ENCODE results near the gene JMJD8. TPM values are rescaled to one million over a fixed set of nuclear protein-coding genes. Genes with fewer than 3 reads are reported as not detected.

Gene JMJD8
- total and polyA plus RNA-seq, 9 of the 15 experiments (the other 6 are each of a cell fraction or from before 2014, with no cell fraction given): 1.2 to 50.6 (median 29.3) TPM

DNA sequence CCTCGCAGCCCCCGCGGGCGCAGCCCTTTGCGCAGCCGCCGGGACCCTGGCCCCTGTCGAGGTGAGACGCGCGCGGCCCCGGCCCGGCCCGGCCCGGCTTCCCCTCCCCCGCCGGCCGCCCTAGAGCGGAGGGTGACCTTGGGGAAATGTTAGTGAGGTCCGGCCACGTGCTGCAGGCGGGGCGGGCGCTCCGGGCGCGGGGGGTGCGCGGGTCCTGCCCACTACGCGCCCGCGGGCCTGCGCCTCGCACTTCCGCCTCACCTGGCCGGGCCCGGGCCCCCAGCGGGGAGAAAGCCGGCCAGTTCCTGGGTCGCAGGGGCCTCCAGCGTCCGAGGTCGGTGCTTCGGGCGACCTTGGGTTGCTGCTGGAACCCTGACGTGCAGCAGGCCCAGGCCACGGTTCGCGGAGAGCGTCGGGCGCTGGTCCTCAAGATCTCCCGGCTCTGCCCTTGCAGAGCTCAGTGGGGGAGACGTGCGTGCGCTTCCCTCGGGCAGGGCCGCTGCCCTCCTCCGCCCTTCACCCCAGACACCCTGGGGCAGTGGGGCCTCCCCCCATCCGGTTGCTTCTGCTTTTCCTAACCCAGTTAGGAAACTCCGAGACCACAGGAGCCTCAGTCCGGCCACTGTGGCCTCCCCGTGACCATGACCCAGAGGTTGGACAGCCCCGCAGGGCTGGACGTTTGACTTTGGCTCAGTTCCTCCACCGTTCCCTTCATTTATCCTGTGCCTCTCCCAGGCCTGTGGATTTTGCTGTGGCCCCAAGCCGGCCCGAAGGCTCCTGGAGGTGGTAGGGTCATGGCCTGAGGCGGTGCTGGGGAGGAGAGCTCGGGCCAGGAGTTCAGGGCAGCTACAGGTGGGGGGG, 41.7 kb downstream of the JMJD8 start (continued):
- TF ChIP-seq, protein P1, sequence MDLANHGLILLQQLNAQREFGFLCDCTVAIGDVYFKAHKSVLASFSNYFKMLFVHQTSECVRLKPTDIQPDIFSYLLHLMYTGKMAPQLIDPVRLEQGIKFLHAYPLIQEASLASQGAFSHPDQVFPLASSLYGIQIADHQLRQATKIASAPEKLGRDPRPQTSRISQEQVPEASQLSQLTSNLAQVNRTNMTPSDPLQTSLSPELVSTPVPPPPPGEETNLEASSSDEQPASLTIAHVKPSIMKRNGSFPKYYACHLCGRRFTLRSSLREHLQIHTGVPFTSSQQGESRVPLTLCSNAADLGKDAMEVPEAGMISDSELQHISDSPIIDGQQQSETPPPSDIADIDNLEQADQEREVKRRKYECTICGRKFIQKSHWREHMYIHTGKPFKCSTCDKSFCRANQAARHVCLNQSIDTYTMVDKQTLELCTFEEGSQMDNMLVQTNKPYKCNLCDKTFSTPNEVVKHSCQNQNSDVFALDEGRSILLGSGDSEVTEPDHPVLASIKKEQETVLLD (IDR thresholded peaks at IDR 0.05): no peak
- TF ChIP-seq, protein P2, sequence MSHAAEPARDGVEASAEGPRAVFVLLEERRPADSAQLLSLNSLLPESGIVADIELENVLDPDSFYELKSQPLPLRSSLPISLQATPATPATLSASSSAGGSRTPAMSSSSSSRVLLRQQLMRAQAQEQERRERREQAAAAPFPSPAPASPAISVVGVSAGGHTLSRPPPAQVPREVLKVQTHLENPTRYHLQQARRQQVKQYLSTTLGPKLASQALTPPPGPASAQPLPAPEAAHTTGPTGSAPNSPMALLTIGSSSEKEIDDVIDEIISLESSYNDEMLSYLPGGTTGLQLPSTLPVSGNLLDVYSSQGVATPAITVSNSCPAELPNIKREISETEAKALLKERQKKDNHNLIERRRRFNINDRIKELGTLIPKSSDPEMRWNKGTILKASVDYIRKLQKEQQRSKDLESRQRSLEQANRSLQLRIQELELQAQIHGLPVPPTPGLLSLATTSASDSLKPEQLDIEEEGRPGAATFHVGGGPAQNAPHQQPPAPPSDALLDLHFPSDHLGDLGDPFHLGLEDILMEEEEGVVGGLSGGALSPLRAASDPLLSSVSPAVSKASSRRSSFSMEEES (CRISPR knock-in tag; IDR thresholded peaks at IDR 0.05): no peak
- TF ChIP-seq FOXK1 (CRISPR knock-in tag; IDR thresholded peaks at IDR 0.05; ENCODE audit: borderline replicate concordance) (no peak), SETDB1 (IDR thresholded peaks at IDR 0.05; ENCODE audit: low read length) (no peak), CHD7 (IDR thresholded peaks at IDR 0.05; ENCODE audit: low read depth, low read length) (no peak), HDAC3 (IDR thresholded peaks at IDR 0.05; ENCODE audit: borderline replicate concordance, partially characterized antibody) (no peak), ZNF316 (IDR thresholded peaks at IDR 0.05) (no peak)
- TF ChIP-seq, protein P3, sequence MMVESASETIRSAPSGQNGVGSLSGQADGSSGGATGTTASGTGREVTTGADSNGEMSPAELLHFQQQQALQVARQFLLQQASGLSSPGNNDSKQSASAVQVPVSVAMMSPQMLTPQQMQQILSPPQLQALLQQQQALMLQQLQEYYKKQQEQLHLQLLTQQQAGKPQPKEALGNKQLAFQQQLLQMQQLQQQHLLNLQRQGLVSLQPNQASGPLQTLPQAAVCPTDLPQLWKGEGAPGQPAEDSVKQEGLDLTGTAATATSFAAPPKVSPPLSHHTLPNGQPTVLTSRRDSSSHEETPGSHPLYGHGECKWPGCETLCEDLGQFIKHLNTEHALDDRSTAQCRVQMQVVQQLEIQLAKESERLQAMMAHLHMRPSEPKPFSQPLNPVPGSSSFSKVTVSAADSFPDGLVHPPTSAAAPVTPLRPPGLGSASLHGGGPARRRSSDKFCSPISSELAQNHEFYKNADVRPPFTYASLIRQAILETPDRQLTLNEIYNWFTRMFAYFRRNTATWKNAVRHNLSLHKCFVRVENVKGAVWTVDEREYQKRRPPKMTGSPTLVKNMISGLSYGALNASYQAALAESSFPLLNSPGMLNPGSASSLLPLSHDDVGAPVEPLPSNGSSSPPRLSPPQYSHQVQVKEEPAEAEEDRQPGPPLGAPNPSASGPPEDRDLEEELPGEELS (CRISPR knock-in tag; IDR thresholded peaks at IDR 0.05; ENCODE audit: borderline replicate concordance): no peak

Measured in K562 (cell line).